PC-9 (cell line): ENCODE measurements around the gene STK10.

Experiments used
- CTCF ChIP-seq: fragments of 200-600 bp; sonication (generic); conservative IDR thresholded peaks from 2 replicates; pipeline ENCODE4 v1.6.1; 2017; ENCODE audit warnings: mixed run types, antibody characterized with exemption, mild to moderate bottlenecking, moderate library complexity
- EZH2 ChIP-seq: fragments of 200-600 bp; sonication (generic); IDR thresholded peaks from 2 replicates; pipeline ENCODE4 v1.8.0; 2017; ENCODE audit warnings: antibody characterized with exemption, low read depth

- TF ChIP-seq CTCF (no peak), EZH2 (no peak)
Observed at GRCh38 chr5:172102218-172102870, 85.7 kb downstream of the STK10 start.
